Measurements from ENCODE around the gene GPR153.

GPR153 gene

GRCh38 chr1:6268415-6268814, 7.5 kb upstream of the GPR153 start:
- no peak for DNase-seq

GRCh38 chr1:6267686-6268322, 6.9 kb upstream of the GPR153 start:
- DNase-seq = no peak

DNA sequence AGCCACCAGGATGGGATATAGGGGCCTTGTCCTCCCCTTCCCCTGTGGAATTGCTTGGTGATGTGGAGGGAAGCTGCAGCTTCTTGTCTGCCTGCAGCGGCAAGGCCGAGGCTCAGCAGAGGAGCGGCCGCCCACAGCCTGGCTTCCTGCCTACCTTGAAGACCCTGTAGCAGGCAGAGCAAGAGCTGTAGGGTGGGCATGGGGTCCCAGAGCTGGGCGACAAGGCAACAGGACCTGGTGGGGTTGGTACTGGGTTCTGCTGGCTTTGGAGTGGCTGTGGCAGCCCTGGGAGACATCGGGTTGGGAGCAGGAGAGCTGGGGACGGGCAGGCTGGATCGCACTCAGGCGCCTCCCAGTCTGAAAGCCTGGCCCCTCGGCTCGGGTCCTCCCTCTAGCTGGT, 5.7 kb upstream of the GPR153 start:
- DNase-seq = no peak

- DNase-seq = no peak
Observed at GRCh38 chr1:6265151-6265550, 4.3 kb upstream of the GPR153 start.

DNA sequence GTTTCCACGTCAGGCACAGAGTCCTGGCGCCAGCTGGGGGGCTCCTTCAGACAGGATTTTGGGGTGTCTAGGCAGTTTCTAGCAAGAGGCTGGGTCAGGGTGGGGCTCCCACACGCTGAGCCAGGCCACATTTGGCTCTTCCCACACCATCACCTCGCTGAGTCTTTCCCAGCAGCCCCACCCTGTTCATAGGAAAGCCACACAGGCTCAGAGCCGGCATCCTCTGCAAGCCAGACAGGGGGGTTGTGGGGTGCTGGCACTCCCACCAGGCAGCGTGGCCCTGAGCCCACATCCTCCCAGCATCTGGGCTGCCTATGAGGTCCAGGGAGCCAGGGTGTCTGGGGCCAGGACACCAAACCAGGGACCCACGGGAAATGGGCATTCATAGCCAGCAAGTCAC, 2.8 kb upstream of the GPR153 start:
- DNase-seq = no peak

DNA sequence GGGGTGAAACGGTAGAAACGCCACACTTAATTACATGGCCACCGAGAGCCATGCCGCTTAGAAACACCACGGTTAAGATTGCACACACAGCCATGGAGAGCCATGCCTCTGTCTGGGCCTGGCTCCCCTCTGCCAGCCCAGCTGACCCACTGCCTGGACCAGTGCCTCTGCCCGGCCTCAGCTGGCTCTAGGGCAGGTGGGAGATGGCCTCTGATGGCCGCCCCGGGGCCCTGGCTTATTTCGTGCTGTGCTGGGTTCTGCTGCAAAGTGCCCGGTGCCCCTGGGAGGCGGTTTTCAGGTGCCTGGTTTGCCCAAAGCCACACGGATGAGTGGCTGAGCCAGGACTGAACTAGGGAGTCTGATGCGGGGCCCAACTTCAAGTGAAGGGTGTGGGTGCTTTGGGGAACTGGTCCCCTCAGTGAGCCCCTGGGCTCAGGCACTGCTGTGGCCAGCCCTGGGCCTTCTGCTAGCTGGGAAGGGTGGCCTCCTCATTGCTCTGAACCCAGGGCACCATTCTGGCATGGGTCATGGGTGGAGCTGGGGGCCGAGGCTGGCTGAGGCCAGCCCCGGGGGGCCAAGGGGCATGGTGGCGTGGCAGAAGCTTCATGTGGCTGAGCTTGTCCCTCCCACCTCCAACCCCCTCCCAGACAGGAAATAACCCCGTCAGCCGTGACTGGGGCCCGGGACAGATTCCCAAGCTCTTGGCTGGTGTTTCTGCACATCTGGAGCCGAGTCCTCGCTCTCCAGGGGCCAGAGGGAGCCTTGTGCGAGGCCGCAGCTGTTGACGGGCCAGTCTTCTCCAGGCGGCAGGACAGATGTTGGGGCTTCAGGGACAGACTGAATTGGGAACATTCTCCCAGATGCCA, 1.9 kb upstream of the GPR153 start:
- no peak for DNase-seq

DNA sequence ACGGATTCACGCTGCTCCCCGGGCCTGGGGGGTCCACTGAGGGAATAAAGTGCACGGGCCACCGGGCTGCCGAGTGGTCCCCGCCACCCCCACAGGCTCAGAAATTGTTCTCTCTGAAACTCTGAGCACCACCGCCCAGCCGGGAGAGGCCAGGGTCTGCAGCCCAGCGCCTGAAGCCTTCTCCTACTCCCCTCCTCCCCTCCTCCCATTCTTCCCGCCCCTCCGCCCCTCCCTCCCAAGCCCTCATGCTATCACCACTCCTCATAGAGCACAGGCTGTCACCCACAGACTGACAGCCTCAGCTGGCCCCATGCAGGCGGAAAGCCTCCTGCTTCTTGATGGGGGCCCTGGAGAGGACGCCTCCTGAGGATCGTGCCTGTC, 707 bp upstream of the GPR153 start:
- DNase-seq = no peak

GRCh38 chr1:6260433-6260934, 414 bp downstream of the GPR153 start:
- DNase-seq = no peak

DNA sequence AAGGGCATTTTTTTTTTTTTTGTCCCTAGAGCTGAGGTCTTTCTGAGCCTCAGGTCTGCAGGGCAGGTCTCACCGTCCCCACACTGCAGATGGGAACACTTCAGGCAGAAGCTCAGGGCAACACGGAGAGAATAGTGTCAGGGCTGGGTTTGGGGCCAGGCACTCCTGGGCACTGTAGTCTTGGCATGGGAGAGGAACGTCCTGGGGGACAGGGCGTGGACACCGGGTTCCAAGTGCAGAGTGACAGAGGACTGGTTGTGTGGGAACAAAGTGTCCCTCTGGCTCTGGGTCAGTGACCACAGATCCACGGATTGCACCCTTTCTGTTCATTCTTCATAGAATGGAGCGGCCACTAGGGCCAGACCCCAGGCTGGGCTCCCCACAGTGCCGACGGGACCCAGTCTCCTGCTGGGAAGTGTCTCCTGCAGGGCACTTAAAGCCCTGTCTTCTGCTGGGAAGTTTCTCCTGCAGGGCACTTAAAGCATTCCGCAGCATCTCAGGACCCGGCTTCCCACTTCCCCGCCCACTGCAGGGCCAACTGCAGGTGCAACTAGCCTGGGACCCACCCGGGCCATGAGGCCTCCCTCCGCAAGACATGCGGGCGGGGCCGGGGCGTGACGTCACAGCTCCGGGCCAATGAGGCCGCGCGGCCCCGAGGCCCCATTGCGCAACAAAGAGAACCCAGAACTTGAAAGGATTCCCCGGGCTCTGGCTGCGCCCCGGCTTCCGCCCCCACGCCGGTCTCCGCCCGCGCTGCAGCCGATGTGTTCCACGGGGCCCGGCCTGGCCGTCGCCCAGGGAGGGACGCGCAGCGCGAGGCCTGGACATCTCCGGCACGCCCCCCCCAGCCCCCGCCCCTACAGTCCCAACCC, 1.2 kb downstream of the GPR153 start:
- no peak for DNase-seq

DNA sequence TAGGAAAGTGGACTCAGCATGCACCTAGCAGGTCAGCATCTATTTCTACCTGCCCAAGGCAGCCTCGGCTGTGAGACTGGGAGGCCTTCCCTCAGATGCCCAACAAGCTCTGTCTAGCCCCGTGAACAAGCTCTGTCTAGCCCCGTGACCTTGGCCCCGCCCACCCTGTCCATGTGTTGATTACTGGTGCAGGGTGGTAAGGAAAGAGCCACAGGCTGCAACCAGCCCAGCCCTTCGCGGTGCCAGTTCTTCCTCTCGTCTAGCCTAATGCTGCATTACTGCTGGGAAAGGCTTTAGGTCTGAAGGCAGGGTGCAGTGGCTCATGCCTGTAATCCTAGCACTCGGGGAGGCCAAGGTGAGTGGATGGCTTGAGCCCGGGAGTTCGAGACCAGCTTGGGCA, 2.2 kb downstream of the GPR153 start:
- DNase-seq = no peak

GRCh38 chr1:6257541-6258069, 3.3 kb downstream of the GPR153 start:
- no peak for DNase-seq

DNA sequence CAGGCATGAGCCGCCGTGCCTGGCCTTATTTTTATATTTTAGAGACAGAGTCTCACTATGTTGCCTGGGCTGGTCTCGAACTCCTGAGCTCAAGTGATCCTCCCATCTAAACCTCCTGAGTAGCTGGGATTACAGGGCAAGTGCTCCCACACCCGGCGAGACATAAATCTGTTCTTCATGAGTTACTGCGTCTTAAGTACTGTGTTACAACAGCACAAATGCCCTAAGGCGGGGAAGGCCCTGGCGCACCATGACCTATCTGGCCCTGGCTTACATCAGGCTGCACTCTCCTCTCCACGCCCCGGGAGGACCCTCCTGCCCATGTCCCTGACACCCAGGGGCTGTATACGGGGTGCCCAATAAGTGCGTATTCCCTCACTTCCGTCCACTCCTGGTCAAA, 4.3 kb downstream of the GPR153 start:
- DNase-seq = no peak

- no peak for DNase-seq
Observed at GRCh38 chr1:6254691-6255090, 6.2 kb downstream of the GPR153 start.

DNA sequence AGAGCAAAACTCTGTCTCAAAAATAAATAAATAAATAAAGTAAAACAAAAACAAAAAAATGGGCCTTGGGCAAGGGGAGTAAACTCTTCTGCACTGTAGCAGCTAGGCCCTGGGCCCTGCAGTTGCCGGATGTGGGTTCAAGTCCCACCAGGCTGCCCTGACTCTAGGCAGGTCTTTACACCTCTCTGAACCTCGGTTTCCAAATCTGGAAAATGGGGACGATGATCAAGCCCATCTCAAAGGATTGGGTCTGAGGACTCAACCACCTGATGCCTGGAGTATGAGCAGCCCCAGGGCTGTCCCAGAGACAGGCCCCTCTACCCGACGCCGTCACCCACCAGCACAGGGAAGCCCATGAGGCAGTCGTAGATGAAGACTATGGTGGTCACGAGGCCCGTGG, 7.5 kb downstream of the GPR153 start:
- DNase-seq = no peak

- DNase-seq = no peak
Observed at GRCh38 chr1:6252374-6252710, 8.6 kb downstream of the GPR153 start.

- DNase-seq = no peak
Observed at GRCh38 chr1:6251681-6252373, 9.1 kb downstream of the GPR153 start.

- no peak for DNase-seq
Observed at GRCh38 chr1:6251233-6251632, 9.7 kb downstream of the GPR153 start.

DNA sequence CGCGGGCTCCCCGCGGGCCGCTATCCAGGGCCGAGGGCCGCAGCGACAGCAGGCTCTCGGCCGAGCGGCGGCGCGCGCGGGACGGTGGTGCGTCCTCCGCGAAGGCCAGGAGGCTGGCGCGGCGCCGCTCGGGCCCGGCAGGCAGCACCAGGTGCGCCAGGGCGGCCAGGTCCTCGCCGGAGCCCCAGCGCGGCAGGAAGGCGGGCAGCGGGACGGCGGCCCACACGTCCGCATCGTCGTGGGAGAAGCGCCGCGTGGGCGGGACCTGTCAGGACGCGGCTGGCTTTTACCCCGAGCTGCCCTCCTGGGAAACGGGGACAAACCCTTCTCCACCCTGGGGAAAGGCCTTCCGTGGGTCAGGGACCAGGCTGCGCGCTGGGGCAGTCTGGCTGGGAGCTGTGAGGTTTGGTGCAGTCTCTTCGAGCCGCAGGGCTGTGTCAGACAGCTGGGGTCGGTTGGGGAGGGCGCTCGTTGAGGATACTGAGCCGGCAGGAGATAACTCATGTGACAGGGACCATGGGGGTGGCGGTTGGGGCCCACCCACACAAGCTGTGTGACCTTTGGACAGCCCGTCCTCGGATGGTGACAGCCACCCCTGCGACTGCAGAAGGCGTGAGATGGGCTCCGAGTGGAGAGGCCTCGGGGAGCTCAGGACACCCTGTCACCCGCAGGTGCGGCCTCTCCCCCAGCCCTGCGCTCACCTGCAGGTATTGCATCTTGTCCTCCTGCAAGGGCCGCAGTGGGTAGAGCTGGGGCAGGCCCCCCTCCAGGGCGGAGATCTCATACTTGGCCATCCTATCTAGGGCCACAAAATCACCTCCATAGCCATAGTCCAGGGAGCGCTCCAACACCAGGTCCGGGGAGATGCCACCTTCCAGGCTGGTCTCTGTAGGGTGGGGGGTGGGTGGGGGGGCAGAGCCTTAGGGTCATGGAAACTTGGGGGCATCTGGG, 10.9 kb downstream of the GPR153 start:
- no peak for DNase-seq

DNA sequence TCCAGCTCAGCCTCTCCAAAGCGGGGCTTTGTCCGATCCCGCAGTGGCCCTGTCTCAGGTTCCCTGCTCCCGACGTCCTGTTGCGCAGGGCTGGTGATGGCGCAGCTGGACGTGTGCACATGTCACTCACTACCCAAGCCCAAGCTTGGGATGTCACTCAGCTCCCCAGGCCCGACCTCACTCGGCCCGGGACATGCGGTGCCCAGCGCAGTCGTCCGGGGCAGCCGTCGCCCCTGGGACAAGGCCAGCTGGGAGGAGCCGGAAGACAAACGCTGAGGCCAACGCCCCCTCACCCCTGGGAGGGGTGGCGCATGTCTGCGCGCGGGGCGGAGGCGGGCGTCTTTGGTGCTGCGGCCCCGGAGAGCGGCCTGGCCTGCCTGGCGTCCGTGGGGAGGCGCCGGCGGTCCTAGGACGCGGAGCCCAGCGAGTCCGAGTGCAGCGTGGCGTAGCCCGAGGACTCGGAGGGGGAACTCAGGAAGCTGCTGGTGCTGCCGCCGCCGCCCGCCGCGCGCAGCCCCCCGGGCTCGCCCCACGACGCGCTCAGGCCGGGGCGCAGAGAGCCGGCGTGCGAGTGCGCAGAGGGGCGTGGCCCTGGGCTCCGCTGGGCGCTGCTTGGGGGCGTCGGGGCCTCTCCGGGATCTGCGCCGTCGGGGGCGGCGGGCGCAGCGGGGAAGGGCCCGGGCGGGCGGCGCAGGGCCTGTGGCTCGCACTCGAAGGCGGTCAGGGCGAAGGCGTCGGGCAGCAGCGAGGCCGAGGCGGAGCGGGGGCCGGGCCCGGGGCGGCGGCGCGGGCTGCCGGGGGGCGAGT, 11.8 kb downstream of the GPR153 start:
- DNase-seq = no peak

DNA sequence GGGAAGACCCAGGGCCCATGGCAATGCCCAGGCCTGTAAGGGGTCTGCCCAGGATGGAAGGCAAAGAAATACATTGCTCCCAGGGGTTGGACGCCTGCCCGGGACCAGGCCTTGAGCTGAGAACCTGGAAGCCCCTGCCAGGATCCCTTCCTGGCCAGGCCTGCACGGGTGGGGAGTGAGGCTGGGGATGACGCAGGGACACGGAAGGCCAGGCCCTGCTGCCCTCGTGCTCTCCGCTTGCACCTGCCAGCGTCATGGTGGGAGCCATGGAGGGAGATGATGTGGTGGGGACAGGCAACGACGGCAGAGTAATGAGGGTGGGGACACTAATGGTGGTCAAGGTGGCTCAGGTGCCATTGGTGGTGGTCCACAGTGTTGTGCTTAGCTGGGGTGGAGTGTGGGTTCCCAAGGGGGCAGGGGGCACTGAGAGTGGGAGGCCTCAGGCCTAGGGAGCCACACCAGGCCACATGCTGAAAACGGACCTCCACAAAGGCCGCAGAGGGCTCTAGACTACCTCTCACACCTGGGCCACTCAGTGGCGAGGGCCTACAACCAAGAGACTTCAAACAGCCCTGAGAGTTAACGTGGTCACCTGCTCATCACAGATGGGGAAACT, 12.6 kb downstream of the GPR153 start:
- no peak for DNase-seq
